Esophagus muscularis mucosa (tissue), 3 donors: Measurements from ENCODE around the gene MBOAT7.

Experiments used
- CTCF ChIP-seq, 3 experiments: fragments of 200-600 bp in 2 of 3; fragments of 450-650 bp in 1 of 3; sonication (generic) in 2 of 3; IDR thresholded peaks; one replicate each; pipeline ENCODE4 v1.5.1; 2017 to 2019; ENCODE audit warnings: antibody characterized with exemption in 3 of 3, mild to moderate bottlenecking in 2 of 3, moderate library complexity in 1 of 3
- POLR2AphosphoS5 ChIP-seq, 2 donors: sonication (generic); formaldehyde crosslinking; IDR thresholded peaks; one replicate each; pipeline ENCODE4 v1.6.1; 2017; ENCODE audit warnings: antibody characterized with exemption in 2 of 2

GRCh38 chr19:54133312-54133956 lies 55.9 kb downstream of the MBOAT7 start:
- TF ChIP-seq CTCF (IDR thresholded peaks at IDR 0.05) (no peak), POLR2AphosphoS5 (IDR thresholded peaks at IDR 0.05) (no peak)
